ENCODE data around the gene CCDC186.

CCDC186 gene
- long read RNA-seq, donor 1, partial matches to known transcripts, result 0 of 3 reads
- long read RNA-seq, donor 1, other reads (novel, unspliced or antisense), result 0 of 3 reads
- long read RNA-seq, donor 2, partial matches to known transcripts, result 0 of 3 reads
- long read RNA-seq, donor 2, other reads (novel, unspliced or antisense), result 0 of 3 reads
- long read RNA-seq, donor 3, partial matches to known transcripts, result 0 of 3 reads
- long read RNA-seq, donor 3, other reads (novel, unspliced or antisense), result 0 of 3 reads
- long read RNA-seq, donor 4, transcript CCDC186-202 (2 exons, 1,928 nt), result major isoform, 7 of 9 reads
- long read RNA-seq, donor 4, partial matches to known transcripts, result 0 of 9 reads
- long read RNA-seq, donor 4, other reads (novel, unspliced or antisense), result 0 of 9 reads
- long read RNA-seq, donor 5, full-length matches to known transcripts, result 3 of 3 reads
- long read RNA-seq, donor 5, partial matches to known transcripts, result 0 of 3 reads
- long read RNA-seq, donor 5, other reads (novel, unspliced or antisense), result 0 of 3 reads
- long read RNA-seq, donor 6, partial matches to known transcripts, result 0 of 4 reads
- long read RNA-seq, donor 6, other reads (novel, unspliced or antisense), result 0 of 4 reads
- long read RNA-seq, donor 7, full-length matches to known transcripts, result 8 of 8 reads
- long read RNA-seq, donor 7, partial matches to known transcripts, result 0 of 8 reads
- long read RNA-seq, donor 7, other reads (novel, unspliced or antisense), result 0 of 8 reads
- long read RNA-seq, donor 8, full-length matches to known transcripts, result 6 of 6 reads
- long read RNA-seq, donor 8, partial matches to known transcripts, result 0 of 6 reads
- long read RNA-seq, donor 8, other reads (novel, unspliced or antisense), result 0 of 6 reads

DNA sequence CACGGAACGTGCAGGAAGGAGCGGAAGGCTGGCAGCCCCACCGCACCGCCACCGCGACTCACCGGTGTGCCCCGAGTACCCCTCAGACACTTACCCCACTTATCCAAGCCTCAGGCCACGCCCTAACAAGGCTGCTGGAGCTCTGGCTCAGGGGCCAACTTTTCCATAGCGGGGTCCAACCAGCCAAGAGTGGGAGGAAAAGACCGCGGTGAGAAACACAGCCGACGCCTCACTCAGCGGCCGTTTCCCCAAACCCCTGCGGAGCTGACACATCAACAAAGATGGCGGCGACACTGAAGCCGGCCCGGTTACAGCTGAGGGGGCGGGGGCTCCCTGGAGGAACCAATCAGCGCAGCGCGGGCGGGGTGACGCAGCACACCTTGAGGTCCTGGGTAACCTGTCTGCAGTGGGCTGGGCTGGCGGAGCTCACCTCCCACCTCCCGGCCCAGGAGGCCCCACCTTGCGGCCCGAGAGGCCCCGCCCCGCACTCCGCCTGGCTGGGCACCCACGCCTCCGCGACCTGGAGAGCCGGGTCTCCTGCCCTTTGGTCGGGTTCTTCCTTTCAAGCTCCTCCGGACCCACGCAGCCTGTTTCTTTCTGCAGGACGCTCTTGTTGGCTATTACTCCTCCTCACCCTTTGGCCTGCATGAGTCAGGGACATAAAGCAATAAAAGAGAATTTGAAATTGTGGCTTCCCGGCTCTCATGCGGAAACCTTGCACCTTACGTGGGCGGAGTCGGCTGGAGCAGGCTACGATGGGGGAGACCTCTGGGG, at the start of gene CCDC186:
CCDC186 (minus strand) TSS at position 283 of the 774 bp plus-strand sequence. CDS start 10,935 bp downstream, outside the sequence.
- peak; percentile 86 for DNase-seq

DNA sequence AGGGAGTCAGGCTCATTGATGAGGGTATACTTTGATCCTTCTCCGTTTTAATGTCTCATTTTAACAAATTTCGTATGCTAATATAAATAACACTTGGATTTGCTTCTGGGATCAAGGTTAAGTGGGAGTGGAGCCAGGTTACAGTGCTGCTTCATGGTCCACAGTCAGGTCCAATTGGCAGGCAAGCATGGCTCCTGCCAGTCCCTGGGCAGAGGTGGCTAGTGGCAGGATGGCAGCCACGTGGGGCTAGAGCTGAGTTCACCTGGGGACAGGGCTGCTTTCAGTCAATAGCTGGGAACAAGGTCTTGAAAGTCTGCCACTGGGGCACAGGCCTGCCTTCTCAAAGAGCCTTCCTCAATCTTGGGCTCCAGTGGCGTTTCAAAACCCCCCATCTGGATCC, 49.1 kb upstream of the CCDC186 start:
- no peak for DNase-seq

DNA sequence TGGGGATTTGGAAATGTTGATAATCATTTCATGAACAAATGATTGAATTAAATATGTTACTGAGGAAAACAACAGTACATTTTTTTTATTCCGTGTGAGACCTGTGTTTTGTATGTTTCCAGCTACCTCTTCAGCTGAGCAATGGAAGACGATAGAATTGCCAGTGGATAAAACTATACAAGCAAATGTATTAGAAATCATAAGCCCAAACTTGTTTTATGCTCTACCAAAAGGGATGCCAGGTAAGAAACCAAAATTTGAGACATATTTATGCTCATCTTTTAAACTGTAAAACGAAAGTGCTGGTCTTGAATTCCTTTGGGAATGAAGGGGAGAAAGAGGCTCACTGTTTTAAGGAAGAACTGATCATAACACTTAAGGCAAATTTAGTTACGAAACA, 47.2 kb upstream of the CCDC186 start:
- DNase-seq, result no peak

DNA sequence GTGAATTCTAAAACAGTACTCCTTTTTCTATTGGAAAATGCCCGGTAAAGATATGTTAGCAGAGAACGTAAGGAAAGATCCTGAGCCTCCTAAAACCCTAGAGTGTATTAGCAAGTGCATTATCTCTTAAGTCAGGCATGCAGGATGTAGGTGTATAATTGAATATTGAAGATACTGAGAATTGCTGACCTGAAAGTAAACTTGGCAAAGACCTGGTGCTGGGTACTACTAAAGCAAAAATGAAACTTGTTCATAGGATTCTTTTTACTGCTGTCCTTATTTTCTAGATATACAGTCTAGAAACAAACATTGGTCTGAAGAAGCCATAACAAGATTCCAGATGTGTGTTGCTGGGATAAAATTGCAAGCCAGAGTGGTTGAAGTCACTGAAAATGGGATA, 46.3 kb upstream of the CCDC186 start:
- DNase-seq, result no peak

DNA sequence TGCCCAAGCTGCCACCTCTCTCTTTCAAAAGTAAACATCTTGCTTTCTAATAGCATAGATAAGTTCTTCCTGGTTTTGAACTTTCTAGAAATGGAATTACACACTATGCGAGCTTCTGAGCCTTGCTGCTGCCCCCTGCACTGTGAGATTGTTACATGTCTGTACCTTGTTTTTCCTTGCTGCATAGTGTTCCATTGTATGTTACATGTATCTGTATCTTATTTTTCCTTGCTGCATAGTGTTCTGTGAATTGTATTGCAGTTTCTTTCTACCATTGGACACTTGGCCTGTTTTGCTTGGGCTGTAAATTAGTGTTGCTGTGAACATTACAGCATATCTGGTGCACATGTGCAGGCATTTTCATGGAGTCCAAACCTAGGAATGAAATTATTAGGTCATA, 41.0 kb upstream of the CCDC186 start:
- no peak for DNase-seq

DNA sequence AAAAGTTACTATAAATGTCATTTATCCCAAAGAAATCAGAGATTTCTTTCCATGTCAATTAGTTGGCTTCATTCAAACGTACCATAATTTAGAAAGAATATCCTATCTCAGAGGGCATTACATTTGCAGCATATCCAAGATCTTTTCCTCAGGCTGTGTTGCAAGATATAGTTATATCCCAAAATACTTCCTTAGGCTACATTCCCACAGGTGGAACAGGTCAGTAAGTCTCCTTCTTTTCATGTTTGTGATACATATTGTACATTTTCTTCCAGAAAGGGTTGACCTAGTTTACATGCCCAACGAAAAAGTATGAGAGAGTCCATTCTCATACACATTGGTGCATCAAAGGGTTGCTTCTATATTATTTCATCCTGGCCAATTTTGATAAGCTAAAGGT, 38.1 kb upstream of the CCDC186 start:
- no peak for DNase-seq

DNA sequence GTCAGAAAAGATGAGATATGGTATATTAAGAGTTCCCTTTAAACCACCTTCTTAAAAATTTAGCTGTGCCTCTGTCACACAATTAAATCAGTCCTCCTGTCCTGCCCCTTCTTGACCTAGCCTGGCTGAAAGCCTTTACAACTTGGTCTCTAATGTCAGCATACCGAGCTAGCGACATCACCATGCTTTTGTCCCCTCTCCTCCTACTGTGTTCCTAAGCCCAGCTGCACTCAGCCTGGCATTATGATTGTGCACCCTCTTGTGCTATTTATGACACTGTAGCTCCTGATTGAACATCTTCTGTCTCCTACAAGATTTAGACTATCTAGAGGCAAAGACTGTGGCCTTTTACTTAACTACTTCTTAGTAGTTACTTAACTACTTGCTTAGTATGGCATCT, 34.3 kb upstream of the CCDC186 start:
- DNase-seq, result no peak

DNA sequence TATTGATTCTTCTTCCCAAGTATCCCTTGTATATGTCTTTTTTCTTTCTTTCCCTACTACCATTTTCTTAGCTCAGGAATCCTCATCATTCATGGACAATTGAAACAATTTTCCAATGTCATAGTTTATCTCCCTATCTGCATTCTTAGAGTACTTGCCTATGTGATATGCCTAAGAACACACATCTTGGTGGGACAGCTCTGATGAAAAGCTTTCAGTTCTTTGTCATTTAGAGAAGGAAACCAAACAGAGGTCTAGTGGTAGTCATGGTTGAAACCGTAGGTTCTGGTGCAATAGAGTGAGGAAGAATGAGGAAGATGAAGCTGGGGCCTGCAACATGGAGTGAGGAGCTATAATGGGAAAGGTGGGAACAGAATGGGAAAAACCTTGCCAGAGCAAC, 33.3 kb upstream of the CCDC186 start:
- DNase-seq, result no peak

DNA sequence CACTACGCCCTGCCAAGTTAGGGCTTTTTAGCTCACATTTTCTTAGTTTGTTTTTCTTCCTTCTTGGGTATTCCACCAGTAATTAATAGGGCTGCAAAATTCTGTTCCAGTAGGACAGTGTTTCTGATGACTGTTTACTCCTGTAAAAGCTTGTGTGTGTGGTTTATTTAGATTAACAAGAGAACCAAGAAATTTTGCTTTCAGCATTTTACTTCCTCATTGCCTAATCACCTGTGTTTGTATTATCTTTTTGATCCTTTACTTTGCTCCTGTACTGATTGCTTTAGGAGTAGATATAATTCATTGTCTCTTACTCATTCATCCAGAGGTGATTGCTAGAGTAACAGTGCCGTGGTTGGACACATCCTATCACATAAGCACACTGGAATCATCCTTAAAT, 32.9 kb upstream of the CCDC186 start:
- DNase-seq, result no peak

DNA sequence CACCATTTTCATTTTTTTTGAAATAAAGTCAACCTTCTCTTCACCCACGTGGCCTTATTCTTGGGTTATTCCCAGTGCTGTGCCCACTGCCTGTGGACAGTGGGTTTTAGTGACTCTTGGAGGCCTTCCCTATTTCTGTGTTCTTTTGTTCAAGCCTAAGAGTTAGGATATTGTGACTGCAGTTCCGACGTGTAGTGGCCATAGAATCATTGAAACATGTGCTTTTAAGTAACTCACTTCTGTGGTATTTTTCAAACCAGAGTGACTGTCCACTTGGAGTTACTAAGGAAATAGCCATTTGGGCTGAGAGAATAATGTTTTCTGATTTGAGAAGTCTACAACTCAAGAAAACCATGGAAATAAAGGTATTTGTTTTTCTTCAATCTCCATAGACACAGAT, 28.8 kb upstream of the CCDC186 start:
- no peak for DNase-seq

DNA sequence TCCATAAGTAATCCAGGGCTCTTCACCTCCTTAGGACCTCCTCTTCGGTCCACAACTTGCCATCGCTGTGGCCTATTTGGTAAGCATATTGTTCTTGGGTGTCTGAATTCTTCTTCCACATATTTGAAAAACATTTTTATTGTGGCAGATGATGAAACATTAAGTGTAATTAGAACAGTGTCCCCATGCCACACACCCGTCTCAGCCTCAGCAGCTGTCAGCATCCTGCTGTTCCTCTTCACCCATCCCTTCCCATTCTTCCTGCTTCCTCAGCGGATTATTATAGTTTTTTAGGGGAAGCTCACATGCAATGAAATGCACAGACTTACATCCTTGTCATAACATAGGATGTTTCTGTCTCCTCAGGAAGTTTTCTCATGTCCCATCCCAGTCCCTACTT, 25.2 kb upstream of the CCDC186 start:
- no peak for DNase-seq

DNA sequence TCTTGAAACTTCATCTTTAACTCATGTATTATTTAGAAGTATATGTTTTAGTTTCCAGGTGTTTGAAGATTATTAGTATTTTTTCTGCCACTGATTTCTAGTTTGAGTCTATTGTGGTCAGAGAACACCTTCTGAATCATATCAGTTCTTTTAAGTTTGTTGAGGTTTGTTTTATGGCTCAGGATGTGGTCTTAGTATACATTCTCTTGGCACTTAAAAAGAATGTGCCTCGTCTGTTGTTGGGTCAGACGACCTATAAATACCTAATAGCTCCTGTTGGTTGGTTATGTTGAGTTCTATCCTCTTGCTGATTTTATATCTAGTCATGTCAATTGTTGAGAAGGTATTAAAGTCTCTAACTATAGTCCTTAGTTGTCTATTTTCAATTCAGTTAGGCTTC, 21.1 kb upstream of the CCDC186 start:
- DNase-seq, result no peak

DNA sequence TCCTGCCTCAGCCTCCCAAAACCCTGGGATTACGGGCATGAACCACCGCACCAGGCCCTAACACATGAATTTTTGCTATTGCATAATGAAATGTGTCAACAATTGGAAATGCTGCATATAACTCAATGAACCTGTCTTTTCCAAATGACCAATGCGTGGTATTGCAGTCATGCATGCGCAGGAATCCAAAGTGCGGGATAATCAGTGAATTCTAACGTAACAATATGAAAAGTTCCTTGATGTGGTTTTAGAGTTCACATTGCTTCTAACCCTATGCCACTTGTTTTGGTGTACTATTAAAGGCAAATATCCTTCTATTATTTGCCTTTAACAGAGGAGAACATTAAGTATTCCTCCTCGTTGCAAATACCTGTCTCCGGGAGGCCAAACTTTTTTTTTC, 15.7 kb upstream of the CCDC186 start:
- DNase-seq, result no peak

DNA sequence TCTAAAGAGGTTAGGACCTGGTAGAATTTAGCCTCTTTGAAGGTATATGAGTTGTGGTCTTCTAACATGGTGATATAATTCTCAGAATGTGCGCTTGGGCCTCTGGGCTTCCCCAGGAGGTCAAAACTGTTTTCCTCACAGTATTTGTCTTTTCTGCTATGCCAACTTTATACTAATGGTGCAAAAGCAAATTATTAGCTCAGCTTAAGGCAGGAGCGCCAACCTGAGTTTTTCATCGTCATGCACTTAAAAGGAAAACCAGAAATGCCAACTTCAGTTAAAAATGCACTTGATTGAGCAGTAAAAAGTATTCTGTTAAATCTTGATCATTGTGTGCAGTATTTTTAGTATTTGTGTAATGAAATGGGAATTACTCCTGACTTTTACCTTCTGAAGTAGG, 14.9 kb upstream of the CCDC186 start:
- DNase-seq, result no peak

DNA sequence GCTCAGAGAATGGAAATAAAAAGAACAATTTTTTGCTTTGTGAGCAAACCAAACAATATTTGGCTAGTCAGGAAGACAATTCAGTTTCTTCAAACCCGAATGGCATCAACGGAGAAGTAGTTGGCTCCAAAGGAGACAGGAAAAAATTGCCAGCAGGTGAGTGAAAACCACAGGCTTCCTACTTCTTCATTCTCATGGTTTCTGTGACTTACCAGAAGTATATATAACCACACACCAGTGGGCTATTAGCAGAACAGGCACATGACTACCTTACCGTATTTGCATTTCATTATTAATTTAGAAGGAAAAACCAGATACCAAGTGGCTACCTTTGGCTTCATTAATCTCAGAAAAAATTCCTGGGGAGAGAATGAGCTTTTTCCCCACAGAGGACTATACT, 14.0 kb upstream of the CCDC186 start:
- DNase-seq, result no peak

DNA sequence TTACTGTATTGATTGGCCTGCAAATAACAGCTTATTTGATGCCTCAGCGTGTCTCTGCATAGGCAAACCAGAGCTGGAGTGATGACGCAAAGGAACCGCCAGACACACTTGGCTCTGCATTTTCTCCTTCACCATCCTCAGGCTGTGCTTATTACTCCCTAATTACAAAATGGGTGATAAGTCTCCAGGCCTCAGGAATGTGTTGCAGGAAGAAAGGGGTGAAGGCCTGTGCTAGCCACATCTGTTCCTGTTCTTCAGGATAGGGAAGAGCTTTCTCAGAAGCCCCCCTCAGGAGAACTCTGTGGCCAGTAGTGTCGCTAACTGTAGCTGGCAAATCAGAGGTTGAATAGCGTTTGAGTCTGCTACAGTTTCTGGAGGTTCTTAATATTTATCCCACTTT, 10.3 kb upstream of the CCDC186 start:
- no peak for DNase-seq

DNA sequence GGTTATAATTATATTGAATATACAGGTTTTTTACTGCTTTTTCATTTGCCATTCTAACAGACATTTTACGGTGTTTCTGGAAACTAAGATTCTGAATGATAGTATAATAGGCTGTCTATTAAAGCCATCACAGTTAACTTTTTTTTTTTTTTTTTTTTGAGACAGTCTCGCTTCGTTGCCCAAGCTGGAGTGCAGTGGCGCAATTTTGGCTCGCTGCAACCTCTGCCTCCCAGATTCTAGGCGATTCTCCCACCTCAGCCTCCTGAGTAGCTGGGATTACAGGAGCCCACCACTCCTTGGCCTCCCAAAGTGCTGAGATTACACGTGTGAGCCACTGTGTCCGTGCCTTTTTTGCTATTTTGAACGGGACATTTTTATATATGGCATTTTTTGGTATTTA, 9.6 kb upstream of the CCDC186 start:
- DNase-seq, result no peak

DNA sequence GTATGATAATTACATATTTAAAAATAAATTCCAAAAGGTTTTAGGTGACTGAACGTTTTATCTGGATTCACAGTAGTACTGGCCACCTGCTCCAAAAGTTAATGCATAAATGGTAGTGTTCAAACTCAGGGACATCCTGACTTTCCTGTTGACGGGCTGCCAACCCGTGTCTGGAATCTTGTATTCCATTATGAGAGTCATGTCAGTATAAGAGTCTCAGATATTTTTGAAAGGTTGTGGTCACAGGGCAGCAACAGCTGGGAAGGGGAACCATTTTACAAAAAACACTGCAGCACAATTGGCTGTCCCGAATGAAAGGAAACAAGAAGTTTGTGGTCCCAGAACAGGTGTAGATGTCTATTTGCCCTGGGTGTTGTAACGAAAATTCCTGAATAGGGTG, 8.0 kb upstream of the CCDC186 start:
- no peak for DNase-seq

DNA sequence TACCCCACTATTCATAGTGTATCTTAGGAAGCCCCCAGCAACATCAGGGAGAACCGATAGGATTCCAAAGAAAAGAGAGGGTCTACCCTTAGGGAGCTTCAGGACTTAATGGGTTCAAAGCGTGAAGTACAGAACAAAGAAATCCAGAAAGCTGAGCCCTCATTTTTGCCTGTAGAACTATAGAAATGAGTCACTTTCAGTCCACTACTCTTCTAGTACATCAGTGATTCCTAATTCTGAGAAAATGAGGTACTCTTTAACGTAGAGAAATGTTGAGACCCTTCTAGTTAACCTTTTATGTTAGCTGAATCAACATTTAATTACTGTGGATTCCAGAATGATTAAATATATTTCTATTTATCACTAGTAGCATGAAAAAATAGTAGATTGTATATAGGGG, 6.9 kb upstream of the CCDC186 start:
- no peak for DNase-seq

DNA sequence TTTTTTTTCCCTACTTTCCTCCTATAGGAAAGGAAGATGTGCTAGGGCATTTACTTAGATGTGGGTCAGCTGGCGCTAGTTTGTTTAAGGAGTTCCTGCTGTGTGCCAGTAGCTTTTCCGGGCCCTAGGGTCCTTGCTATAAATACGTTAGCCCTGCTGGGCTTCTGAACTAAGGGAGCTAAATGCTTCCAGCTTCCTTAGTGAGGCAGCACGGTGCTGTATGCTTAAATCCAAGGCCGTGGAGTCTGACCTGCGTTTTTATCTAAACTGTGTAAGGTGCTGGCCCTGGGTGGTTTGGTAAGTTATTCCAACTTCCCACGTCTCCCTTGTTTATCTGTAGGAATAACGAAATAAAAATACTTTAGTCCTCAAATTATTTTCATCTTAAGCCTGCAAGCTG, 5.7 kb upstream of the CCDC186 start:
- DNase-seq, result no peak

DNA sequence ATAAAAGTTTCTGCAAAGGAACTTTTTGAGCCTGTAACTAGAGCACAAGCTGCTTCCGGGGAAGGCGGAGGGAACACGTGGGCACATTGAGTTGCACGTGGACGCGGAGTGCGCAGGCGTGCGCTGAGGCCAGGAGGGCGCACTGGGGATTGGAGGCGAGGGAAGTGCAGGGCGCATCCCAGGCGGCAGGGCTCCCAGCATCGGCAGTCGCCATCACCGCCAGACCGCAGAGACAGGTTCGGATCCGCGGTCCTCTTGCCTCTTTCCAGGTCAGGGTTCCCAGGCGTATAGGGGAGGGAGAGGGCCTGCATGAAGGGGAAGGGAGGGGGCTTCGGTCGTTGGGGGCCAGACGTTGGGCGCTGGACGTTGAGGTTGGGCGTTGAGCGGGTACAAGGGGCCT, 5.1 kb upstream of the CCDC186 start, which contains the start of gene TDRD1:
TDRD1 (plus strand) TSS at position 206 of the 400 bp plus-strand sequence. CDS start 8,479 bp downstream, outside the sequence.
- no peak for DNase-seq

DNA sequence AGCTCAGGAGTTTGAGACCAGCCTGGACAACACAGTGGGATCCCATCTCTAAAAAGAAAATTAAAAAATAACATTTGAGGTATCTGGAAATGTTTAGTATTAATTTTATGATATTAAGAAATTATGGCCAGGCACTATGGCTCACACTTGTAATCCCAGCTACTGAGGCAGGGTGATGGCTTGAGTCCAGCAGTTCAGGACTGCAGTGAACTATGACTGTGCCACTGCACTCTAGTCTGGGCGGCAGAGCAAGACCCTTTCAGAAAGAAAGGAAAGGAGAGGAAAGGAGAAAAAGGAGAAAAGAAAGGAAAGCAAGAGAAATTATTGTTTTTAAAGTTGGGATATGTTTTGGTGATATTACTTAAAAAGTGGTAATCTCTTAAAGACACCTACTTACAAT, 2.5 kb upstream of the CCDC186 start:
- no peak for DNase-seq

DNA sequence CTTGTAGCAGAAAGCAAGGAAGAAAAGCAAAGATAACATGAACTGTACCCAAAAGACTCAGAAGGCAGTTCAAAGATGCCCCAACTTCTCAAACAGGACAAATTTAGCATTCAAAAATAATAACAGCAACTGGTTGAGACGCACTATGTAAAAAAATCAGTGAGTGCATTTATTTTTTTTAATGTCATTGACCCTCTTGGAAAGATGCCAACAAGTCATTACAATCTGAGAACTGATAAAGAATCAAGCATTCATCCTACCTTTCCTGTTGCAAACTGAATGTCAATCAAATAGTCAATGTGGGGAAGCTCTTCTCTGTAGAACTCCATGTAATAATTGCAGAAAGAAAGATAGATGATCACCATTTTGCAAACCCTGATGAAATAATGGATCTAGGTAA, 1.7 kb upstream of the CCDC186 start:
- DNase-seq, result no peak

Measured in right kidney (tissue), 9 donors.